ENCODE results near the gene PRKG2.
A peak's percentile ranks its signal among the peaks of the same experiment; 100 is the strongest.

Gene PRKG2

GRCh38 chr4:81152839-81153713 is 61.9 kb downstream of the PRKG2 start:
- H3K27ac ChIP-seq = peak overlapping the region; percentile 48
- TF ChIP-seq CTCF (IDR thresholded peaks at IDR 0.05) = no peak
- no peak for TF ChIP-seq ZFX (IDR thresholded peaks at IDR 0.05; ENCODE audit: borderline replicate concordance)

GRCh38 chr4:81149976-81150375 is 65.0 kb downstream of the PRKG2 start:
- H3K27ac ChIP-seq = no peak overlapping the region
- TF ChIP-seq CTCF (IDR thresholded peaks at IDR 0.05) = no peak
- no peak for TF ChIP-seq ZFX (IDR thresholded peaks at IDR 0.05; ENCODE audit: borderline replicate concordance)

GRCh38 chr4:81148576-81148975 is 66.4 kb downstream of the PRKG2 start:
- H3K27ac ChIP-seq = no peak overlapping the region
- TF ChIP-seq ZFX (IDR thresholded peaks at IDR 0.05; ENCODE audit: borderline replicate concordance) = no peak

- TF ChIP-seq CTCF (IDR thresholded peaks at IDR 0.05) (no peak), ZFX (IDR thresholded peaks at IDR 0.05; ENCODE audit: borderline replicate concordance) (no peak)
- H3K27ac ChIP-seq = no peak overlapping the region
These were observed 68.6 kb downstream of the PRKG2 start for GRCh38 chr4:81146466-81146865.

GRCh38 chr4:81143183-81143582 is 71.8 kb downstream of the PRKG2 start:
- no peak overlapping the region for H3K27ac ChIP-seq
- TF ChIP-seq ZFX (IDR thresholded peaks at IDR 0.05; ENCODE audit: borderline replicate concordance) (no peak), CTCF (IDR thresholded peaks at IDR 0.05) (no peak)

- H3K27ac ChIP-seq = no peak overlapping the region
These were observed 72.3 kb downstream of the PRKG2 start for GRCh38 chr4:81142744-81143143.

GRCh38 chr4:81137894-81138293 is 77.1 kb downstream of the PRKG2 start:
- TF ChIP-seq ZFX (IDR thresholded peaks at IDR 0.05; ENCODE audit: borderline replicate concordance) (no peak), CTCF (IDR thresholded peaks at IDR 0.05) (no peak)
- no peak overlapping the region for H3K27ac ChIP-seq

More at GRCh38 chr4:81142744-81143143, 72.3 kb downstream of the PRKG2 start:
- TF ChIP-seq ZFX (IDR thresholded peaks at IDR 0.05; ENCODE audit: borderline replicate concordance) = no peak
- TF ChIP-seq CTCF (IDR thresholded peaks at IDR 0.05) = no peak

Data from 22Rv1 (cell line).